ENCODE results near the gene ERMN. TPM values are rescaled to one million over a fixed set of nuclear protein-coding genes. Genes with fewer than 3 reads are reported as not detected.

ERMN gene
- total RNA-seq, 4 donors from 2014 or later = not detected

DNA sequence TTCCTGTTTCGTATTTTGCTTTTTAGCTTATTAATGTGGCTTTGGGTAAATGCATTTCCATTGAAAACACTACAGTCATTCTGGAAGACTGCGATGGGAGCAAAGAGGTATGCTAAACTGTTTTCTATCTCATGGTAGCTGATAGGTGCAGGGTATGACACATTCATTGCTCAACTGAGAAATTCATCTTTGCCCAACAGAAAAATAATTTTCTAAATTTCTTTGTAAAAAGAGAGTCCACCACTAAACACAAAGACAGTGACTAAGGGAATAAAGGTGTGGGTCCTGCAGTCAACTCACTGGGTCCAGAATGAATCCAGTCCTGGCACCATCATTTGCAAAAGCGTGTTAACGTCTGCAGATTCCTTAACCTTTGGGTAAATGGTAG lies 19.9 kb downstream of the ERMN start:
- intact Hi-C loops (cut with DNase I; ENCODE audit: low total_unique reads) = no loop called here
- Histone ChIP-seq H3K27ac (no peak overlapping the region), H3K9me3 (no peaks in the 10 kb centered on the region), H3K27me3 (no peaks in the 10 kb centered on the region), H3K36me3 (no peaks in the 10 kb centered on the region), H3K4me1 (no peaks in the 10 kb centered on the region), H3K4me3 (no peak overlapping the region)
- in situ Hi-C loops (cut with MboI; ENCODE audit: low sequenced_read_pairs in 4 of 4) = loop anchor here in 1 of 4 donors (25.0 kb wide), 1 partner anchor 707 kb away; no protein-coding TSS in a partner anchor
- DNase-seq = no peak
- ATAC-seq = no peak
- TF ChIP-seq, protein P1, sequence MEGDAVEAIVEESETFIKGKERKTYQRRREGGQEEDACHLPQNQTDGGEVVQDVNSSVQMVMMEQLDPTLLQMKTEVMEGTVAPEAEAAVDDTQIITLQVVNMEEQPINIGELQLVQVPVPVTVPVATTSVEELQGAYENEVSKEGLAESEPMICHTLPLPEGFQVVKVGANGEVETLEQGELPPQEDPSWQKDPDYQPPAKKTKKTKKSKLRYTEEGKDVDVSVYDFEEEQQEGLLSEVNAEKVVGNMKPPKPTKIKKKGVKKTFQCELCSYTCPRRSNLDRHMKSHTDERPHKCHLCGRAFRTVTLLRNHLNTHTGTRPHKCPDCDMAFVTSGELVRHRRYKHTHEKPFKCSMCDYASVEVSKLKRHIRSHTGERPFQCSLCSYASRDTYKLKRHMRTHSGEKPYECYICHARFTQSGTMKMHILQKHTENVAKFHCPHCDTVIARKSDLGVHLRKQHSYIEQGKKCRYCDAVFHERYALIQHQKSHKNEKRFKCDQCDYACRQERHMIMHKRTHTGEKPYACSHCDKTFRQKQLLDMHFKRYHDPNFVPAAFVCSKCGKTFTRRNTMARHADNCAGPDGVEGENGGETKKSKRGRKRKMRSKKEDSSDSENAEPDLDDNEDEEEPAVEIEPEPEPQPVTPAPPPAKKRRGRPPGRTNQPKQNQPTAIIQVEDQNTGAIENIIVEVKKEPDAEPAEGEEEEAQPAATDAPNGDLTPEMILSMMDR (IDR thresholded peaks at IDR 0.05 in 4 of 5, conservative IDR thresholded peaks at IDR 0.05 in 1 of 5) = no peak
- no peak for TF ChIP-seq POLR2A (IDR thresholded peaks at IDR 0.05)

DNA sequence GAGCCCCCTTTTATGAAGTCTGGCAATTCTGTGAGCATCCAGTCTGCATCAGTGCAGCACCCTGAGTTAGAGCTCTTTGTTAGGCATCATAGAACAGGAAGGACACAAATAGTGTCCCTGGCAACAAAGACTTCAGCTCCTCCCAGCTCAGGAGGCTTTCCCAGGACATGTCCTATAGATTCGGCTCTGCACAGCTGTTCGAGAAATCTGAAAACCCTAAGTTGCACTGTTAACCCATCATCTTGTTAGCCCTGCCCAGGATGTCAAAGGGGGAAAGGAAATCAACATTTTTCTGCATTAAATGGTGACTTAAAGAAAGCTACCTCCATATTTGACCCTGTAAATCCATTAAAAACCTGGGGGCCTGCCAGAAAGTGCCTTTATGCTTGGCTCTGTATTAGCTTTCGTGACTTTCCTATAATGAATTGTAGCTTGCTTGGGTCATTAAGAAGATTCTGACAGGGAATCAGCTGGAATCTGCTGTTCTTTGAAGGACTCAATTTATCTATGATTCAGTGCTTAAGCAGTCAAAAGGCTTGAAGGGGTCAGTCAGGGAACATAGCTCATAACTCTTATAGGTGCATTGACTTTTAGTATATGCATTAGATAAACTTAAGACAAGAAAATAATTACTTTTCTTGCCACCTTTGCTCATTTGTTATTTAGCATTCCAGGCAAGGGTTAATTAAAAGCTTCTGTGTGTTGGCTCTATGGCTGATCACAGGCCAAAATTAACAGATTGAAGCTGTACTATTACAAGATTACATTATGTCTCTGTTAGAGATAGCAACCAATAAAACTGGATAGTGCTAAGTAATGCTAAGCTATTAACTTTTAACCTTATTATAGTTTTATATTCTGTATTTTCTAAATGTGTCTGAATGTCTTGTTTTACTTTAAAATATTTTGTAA lies 20.6 kb downstream of the ERMN start:
- TF ChIP-seq, protein P1 (IDR thresholded peaks at IDR 0.05 in 4 of 5, conservative IDR thresholded peaks at IDR 0.05 in 1 of 5) = no peak
- Histone ChIP-seq H3K4me3 (no peak overlapping the region), H3K36me3 (no peaks in the 10 kb centered on the region), H3K4me1 (no peaks in the 10 kb centered on the region), H3K9me3 (no peaks in the 10 kb centered on the region), H3K27ac (no peak overlapping the region), H3K27me3 (no peaks in the 10 kb centered on the region)
- in situ Hi-C loops (cut with MboI; ENCODE audit: low sequenced_read_pairs in 4 of 4) (loop anchor here in 1 of 4 donors (25.0 kb wide), 1 partner anchor 707 kb away; no protein-coding TSS in a partner anchor), intact Hi-C loops (cut with DNase I; ENCODE audit: low total_unique reads) (no loop called here)
- DNase-seq = no peak
- no peak for ATAC-seq

DNA sequence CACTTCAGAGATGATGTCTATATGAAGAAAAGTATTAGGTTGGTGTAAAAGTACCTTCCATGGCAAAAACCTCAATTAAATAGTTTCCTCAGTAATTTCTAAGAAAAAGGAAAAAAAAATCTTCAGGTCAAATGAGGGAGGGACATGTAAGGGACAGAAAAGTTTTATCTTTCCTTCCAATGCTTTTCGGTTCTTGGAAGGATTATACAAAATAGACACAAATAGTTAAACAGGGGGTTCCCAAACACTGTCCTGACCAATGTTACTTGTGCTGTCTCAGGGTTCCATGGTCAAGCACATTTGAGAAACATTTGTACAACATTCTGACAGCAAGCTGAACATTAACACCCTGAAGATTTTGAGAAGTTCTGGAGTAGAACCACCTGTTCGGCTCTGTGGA lies 22.0 kb downstream of the ERMN start:
- ATAC-seq = no peak
- no peak for DNase-seq
- Histone ChIP-seq H3K4me1 (no peaks in the 10 kb centered on the region), H3K9me3 (no peaks in the 10 kb centered on the region), H3K27ac (no peak overlapping the region), H3K36me3 (no peaks in the 10 kb centered on the region), H3K27me3 (no peaks in the 10 kb centered on the region), H3K4me3 (no peak overlapping the region)
- intact Hi-C loops (cut with DNase I; ENCODE audit: low total_unique reads) (no loop called here), in situ Hi-C loops (cut with MboI; ENCODE audit: low sequenced_read_pairs in 4 of 4) (loop anchor here in 1 of 4 donors (25.0 kb wide), 1 partner anchor 709 kb away; no protein-coding TSS in a partner anchor)
- no peak for TF ChIP-seq POLR2A (IDR thresholded peaks at IDR 0.05)
- TF ChIP-seq, protein P1 (IDR thresholded peaks at IDR 0.05 in 4 of 5, conservative IDR thresholded peaks at IDR 0.05 in 1 of 5) = no peak

DNA sequence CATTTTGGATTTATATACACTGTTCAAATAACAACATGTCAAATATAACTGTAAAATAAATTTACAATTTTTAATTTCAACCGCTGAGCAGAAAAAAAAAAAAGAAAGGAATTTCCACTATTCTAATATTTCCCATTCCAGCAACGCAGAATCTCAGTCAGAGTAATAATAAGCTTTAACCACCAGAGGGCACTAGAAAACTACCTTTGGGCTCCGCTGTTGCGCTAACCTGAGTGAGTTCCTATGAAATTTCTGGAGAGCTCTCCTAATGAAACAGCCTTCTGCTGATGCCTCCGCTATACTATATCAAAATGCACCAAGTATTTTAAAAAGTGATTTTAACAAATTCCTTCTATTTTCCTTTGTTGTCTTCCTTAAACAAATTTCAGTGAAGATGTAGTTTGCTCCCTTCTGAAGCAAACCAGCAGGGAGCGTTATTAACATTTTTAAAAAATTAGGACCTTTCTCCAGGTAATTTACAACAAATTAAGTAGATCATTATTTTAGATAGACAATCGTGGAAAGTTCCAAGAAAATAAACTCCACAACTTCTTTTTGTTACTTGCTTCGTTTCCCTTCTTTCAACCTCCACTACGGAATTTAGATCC lies 23.0 kb downstream of the ERMN start:
- Histone ChIP-seq H3K4me3 (no peak overlapping the region), H3K9me3 (no peaks in the 10 kb centered on the region), H3K4me1 (no peaks in the 10 kb centered on the region), H3K27ac (no peak overlapping the region), H3K27me3 (no peaks in the 10 kb centered on the region), H3K36me3 (no peaks in the 10 kb centered on the region)
- intact Hi-C loops (cut with DNase I; ENCODE audit: low total_unique reads) = no loop called here
- ATAC-seq (peak in 1 of 2 donors; percentile 69), DNase-seq (no peak)
- in situ Hi-C loops (cut with MboI; ENCODE audit: low sequenced_read_pairs in 4 of 4) = loop anchor here in 1 of 4 donors (25.0 kb wide), 1 partner anchor 710 kb away; no protein-coding TSS in a partner anchor
- TF ChIP-seq, protein P1 (IDR thresholded peaks at IDR 0.05 in 4 of 5, conservative IDR thresholded peaks at IDR 0.05 in 1 of 5) = peak in 2 of 5 experiments; percentile 61 to 69
- no peak for TF ChIP-seq POLR2A (IDR thresholded peaks at IDR 0.05)

Measured in gastrocnemius medialis (tissue), 4 donors.